Activated CD8-positive, alpha-beta memory T cell treated with anti-CD3 and anti-CD28 coated beads, Interleukin-2, amount 50 U/mL, for 24 hours (primary cell): ENCODE results near the gene OR51E1.

Source experiments
- DNase-seq: peaks from one replicate; pipeline ENCODE4 v3.0.0-alpha.2; 2020; ENCODE audit errors: extremely low read depth

OR51E1 gene

DNA sequence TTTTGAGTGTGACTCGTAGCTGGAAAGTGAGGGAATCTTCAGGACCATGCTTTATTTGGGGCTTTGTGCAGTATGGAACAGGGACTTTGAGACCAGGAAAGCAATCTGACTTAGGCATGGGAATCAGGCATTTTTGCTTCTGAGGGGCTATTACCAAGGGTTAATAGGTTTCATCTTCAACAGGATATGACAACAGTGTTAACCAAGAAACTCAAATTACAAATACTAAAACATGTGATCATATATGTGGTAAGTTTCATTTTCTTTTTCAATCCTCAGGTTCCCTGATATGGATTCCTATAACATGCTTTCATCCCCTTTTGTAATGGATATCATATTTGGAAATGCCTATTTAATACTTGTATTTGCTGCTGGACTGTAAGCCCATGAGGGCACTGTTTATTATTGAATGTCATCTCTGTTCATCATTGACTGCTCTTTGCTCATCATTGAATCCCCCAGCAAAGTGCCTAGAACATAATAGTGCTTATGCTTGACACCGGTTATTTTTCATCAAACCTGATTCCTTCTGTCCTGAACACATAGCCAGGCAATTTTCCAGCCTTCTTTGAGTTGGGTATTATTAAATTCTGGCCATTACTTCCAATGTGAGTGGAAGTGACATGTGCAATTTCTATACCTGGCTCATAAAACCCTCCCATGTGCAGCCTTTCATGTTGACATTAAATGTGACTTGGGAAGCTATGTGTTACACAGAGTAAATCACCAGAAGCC lies 11.0 kb downstream of the OR51E1 start:
- no peak for DNase-seq

DNA sequence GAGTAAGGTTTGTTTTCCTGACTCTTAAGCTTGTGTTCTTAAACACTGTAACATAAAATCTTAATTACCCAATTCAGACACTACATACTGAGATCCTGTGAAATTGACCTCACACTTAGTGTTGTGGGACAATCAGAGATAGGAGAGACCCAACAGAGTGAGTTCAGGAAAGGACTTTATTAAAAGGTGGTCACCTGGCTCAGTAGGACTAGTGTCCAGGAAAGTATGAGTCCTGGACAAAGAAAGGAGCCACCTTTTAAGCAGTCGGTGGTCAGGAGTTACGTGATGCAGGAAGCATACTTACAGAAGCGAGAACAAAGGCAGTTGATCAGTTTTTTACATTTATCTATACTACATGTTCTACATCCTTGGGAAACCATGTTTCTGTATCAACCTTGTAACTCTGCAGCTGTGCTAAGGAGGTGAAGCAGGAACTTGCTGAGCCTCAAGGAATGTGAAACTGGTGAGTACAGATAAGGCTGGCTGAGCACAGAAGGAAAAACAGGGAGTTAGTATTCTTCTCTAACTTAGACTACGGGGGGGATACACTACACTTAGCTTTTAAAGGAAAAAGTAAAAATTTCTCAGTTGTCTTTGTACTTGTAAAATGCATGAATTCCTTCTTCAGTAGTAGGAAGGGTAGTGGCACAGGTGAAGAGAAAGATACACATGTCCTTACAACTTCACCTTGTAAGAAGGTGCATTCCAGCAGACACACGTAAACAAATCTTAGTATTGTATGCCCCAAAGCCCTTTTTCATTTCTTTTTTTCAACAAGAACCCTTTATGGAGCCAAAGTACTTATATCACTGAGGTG lies 15.1 kb downstream of the OR51E1 start:
- DNase-seq = no peak

DNA sequence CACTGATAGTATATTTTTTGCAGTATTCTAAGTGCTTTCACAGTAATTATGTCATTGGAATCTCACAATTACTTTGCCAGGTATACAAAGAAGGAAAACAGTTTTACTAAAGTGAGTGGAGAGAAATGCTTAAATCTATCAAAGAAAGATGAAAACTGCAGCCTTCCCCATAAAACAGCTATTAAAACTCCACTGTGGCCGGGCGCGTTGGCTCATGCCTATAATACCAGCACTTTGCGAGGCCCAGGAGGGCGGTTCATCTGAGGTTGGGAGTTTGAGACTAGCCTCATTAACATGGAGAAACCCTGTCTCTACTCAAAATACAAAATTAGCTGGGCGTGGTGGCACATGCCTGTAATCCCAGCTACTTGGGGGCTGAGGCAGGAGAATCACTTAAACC lies 19.1 kb downstream of the OR51E1 start:
- no peak for DNase-seq

DNA sequence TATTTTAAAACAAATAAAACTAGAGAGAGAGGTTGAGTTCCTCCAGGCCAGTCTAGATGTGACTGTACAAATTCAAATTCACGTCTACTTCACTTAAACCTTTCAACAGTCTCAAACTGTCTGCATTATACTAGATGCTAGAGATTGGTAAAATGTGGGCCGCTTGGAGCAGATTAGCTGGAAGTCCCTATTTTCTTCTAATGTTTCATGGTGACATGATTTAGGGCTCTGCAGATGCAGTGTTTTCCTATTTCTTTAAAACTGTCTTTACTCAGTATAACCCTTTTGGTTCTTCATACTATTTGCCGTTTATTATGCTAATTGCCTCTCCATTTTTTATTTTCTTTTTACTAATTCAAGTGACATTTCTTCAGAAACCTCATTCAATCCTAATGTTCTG lies 20.4 kb downstream of the OR51E1 start:
- no peak for DNase-seq

DNA sequence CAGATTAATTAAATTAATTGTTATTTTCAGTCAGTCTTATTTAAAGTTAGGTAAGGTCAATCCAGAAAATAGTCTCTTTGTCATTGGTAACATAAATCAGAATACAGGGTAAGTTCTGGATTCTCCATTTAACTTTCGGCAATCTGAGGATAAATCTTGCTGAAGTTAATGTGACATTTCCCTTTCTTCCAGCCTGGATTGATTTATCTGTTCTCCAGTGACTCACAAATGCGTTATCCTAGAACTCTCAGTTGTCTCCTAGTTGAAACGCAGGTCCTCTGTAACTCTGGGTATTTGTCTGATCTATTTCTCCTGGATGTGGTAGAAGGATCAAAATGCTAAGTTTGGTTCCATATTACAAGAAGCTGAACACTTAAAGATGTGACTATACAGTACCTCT lies 21.0 kb downstream of the OR51E1 start:
- no peak for DNase-seq

DNA sequence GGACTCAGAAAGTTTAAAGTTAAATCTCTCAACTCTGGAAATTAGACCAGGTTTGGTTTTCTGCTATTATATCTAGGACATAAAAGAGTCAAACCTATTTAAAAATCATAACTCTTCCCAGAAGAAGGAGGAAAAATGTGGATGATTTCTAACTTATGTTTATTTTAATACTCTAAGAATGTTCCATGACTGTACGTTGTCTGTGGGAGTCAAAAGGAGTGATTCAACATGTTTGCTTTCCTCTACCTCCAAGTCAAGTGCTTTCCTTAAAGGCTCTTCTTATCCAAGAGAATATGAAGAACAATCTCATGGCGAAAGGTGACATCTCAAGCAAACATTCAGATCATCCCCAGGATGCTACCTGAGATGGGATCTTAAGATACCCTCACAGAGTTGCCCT lies 21.6 kb downstream of the OR51E1 start:
- no peak for DNase-seq

DNA sequence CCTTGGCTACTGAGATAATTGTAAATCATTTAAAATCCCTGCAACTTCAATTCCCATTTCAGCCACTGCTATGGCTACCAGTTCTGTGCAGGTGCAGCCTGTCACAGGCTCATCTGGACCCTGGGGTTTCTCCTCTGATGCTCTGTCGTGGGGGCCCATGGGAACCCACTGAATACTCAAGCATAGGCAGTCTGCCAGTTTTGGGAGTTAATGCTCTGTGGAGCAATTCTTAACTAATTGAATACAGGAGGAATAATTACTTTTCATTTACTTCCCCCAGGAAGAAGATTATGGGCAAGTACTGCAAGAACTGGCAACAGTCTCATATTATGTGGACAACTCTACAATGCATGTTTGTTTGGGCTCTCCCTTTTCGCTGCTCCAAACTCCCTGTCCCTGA lies 28.0 kb downstream of the OR51E1 start:
- no peak for DNase-seq

DNA sequence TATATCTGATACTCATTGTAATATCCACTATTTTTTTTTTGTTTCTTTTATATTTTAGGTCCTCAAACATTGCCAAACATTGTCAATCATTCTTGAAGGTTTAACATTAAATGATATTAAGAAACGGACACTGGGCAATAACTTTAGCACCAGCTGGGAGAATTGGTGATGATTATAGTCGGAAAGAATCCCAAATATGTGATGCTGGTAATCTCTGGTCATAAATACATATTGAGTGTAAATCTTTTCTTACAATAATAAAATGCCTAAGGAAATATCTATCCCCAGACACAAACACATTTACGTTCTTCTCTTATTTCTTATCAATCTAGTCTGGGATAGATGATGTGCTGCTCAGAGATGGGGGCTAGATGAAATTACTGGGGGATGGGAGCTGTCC lies 28.7 kb downstream of the OR51E1 start:
- DNase-seq = no peak

DNA sequence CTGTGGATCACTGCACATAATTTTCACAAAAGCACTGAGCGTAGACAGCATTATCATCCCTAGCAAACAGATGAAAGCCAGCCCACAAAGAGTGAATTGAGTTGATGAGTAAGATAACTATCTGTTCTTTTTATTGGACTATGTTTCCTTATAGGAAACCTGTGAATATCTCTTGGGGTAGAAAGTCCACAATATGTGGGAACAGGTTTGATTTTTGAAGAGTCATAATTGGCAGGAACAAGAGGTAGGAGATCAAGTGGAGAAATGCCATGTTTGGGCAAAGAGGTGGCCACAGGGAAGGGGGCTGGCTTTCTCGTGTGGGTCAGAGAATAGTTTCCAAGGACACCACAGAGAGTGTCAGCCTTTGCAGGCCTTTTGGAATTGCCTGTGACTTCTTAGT lies 30.0 kb downstream of the OR51E1 start:
- no peak for DNase-seq

DNA sequence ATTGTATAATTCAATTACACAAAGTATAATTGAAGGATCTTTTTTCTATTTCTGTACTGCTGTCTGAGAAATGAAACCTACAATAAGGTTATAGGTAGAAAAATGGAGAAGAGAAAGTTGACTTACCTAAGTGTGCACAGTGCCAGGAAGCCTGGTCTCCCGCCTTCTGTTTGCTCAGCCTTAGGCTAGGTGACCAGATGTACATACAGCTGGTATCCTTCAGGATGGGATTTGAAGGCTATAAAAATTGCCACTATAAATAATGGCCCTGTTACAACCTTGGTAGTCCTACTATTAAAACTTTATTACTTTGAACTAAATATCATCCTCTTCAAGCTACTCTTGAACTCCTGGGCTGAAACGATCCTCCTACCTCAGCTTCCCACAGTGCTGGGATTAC lies 34.2 kb downstream of the OR51E1 start:
- no peak for DNase-seq

DNA sequence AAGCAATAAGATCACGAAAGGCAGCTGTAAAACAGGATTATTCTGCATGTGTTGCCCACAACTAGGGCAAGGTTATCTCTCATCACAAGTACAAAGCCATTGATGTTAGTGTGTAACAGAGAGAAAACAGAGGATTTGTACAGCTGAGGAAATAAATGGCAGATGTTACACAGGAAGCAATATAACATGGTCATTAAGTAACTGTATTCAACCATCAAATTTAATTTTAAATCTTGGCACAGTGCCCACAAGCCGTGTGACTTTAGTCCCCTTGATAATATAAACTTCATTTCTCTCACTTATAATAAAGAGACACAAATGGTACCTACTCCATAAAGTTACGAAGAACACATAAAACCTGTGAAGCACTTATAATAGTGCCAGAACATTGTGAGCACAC lies 36.6 kb downstream of the OR51E1 start:
- DNase-seq = no peak

DNA sequence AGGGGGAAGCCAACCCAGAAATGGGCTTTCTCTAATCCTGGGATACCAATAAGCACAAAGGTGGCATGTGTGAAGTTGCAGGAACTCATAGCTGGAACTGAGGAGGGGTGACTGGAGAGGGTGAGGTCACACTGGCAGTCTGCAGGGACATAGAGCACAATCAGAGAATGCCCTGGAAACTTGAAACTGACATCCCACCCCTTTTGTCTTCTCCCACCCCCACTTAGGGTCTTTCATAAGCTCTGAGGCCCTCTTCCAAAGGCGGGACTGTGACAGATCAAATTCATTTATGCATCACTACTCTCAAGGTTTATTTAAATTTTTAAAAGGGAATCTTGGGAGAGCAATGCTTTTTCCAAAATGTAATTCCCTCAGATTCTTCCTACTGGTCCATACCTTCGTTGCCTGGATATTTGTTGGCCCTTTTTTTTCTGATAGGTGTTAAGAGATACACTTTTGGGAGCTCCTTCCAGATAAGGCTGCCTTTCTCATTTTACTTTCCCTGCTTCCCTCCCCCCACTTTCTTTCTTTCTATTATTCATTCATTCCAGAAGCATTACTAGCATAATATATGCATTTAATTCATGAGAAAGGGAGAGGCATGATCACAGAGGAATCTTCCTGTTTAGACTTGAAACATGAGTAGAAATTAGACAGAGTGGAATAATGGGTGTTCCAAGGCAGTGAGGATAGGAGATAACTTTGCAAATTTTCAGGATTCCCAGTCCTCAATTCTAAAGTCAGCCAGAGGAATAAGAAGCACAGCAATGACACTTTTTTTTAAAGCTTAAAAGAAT lies 39.0 kb downstream of the OR51E1 start:
- DNase-seq = no peak

DNA sequence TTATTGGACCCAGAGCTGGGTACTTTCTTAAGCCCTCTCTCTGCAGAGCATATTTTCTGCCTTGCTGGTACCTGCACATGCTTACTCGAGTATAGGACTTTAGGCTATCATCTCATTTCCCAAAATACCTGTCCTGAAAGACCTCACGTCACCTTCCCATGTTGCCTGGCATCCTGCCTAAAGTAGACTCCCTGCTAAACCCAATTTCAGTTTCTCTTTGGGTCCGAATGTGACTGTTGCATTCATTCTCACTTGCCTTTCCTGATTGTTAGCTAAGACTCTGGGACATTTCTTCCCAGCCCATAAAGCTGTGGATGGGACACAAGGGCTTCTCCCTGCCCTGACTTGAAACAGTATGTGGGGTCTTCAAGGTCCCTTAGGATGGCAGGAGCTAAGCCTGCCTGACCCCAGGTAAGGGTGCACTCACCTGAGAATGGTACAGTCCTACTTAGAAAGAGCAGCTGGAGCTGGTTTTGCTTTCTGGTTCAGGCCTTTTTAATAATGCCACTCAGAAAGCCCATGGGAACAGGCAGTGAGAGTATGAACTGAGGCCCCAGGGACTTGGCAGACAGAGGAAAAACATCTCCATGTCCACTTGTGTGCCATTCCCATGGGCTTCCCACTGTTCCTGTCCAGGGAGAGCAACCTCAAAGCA lies 41.0 kb downstream of the OR51E1 start:
- no peak for DNase-seq

DNA sequence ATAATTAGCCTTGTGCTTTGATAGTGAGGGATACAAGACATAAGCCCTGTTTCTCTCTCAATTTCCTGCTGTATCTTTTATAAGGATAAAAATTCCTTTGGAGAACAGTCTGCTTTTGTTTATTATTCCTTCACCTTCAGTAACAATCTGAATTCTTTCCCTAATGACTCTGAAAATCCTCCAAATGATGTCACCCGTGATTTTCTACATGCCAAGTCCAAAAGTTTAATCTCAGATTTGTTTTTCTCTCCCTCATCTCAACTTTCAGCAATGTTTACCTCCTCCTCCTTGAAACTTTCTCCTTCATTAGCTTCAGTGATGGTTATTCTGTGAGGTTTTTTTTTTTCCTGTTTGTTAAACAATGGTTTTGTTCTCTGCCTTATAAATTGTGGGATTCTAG lies 51.7 kb downstream of the OR51E1 start:
- DNase-seq = no peak

DNA sequence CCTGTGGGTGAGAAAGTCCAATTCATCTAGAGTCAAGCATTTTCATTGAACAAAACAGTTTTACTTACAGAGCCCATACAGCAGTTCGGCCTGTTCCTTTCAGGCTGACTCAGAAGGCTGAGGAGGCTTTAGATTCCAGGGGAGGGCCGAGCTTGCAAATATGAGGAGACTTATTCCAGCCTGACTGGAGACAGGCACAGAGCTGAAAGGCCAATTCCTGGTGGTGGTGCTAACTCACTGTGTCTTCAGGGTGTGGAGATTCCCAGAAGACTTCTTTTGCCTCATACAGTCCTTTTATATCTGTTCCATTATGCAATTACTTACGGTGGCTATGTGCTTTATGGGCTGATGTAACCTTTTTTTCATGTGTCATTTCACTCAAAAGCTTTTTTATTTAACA lies 53.8 kb downstream of the OR51E1 start, which contains the start of gene OR51E2:
TSS of gene OR51E2 (minus strand) at position 269 of the 400 bp plus-strand sequence. CDS start 15,142 bp downstream, outside the sequence.
- no peak for DNase-seq

DNA sequence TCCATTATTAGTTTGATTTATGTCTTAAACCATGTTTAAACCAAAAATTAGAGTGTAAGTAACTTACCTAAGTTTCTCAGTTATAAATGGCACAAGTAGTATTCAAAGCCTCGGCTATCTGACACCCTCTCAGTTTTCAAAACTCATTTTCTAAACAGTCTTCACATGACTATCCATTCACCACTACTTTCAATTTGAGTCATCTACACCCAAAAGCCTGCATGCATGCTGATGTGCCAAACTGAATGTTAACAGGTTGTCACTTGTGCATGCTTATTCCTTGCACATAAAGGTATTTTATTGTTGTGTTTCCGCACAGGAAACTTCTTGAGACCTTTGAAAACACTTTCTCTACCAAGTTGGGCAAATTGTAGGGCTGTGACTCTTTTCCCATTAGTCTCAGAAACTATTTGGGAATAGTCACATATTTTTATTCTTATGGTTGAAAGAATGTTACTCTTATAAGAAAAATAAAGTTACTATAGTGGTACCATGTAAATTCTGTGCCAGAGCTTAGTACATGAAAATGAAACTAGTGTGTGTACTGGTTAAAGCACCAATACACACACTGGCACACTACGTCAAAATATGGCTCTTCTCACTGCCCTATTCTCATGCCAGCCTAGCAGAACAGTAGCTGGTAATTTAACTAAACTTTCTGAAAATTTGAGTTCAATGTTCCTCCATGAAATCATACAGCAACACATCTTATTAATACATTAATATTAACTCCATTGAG lies 56.1 kb downstream of the OR51E1 start:
- DNase-seq = no peak

DNA sequence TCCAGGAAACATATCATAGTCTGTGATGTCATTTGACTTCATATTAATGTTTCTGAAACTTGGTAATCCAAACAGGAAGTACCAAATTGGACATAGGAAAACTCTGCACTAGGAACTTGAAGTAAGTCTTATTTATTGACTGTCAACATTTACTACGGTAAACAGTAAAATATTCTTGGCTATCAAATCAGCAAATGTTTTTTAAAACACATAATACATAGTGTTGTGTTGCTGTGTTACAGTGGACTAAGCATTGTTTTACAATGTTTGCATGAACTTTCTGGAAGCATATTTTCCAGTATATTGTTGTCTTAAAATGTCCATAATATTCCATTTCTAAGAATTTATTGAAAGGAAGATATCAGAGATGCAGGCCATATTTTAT lies 56.6 kb downstream of the OR51E1 start:
- DNase-seq = no peak

DNA sequence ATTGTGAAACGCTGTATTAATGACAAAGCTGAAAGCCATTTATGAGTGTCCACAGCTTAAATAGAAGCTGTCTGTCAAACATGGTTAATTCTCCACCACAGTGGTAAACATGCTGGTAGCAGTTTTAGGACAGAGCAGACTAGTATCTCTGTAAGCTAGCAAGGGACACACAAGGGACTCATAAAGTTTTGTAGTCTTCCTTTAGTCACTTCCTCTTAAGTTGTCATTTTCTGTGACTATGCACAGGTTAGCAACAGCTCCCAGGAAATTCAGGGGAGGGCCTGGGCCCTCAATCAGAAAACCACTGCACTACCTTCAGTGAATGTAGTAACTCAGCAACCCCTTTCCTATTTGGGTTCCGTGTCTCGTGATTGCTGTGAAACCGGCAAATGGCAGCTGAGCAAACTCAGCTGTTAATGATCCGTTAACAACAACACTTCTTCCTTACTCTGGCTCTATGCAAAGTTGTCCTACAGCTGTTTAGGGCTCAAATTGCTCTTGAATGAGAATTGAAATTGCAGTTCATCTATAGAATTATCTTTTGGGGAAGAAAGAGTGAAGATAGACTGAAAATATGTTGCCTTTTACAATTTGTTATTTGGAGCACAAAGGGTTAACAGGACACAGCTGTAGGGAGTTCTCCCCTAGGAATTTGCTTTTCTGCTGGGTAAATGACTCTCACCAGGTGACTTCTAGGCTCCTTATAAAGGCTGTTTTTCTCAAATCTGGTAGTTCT lies 60.4 kb downstream of the OR51E1 start, which contains the start of gene MMP26:
TSS of gene MMP26 (plus strand) at position 731 of the 736 bp plus-strand sequence.
- no peak for DNase-seq

DNA sequence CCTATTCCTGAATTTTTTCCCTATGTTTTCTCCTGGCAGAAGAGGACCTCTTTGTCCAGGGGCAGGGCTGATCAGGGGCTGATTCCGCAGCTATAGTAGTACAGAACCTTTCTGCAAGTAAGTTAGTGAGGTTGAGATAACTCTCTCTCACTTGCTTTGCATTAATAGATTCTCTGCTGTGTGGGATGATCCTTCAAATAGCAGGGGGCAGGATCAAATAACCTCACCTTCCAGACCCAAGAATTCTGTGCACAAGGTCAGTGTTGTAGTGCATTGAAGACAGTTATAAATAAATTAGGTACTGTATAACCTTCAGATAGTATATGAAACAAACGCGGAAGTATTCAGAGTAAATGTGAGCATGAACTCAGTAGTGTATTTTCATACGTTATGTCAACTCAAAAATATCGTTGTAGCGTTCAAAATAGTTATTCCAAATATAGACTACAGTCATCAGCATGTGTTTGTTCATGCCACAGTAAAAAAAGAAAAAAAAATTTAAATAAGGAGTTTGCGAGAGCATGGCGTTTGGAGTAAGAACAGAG lies 61.1 kb downstream of the OR51E1 start:
- no peak for DNase-seq
